ENCODE measurements around the gene DMRTC2. TPM values are rescaled to one million over a fixed set of nuclear protein-coding genes. Genes with fewer than 3 reads are reported as not detected.

DMRTC2 gene
- total RNA-seq, 1 experiment from 2014 or later, result not detected

DNA sequence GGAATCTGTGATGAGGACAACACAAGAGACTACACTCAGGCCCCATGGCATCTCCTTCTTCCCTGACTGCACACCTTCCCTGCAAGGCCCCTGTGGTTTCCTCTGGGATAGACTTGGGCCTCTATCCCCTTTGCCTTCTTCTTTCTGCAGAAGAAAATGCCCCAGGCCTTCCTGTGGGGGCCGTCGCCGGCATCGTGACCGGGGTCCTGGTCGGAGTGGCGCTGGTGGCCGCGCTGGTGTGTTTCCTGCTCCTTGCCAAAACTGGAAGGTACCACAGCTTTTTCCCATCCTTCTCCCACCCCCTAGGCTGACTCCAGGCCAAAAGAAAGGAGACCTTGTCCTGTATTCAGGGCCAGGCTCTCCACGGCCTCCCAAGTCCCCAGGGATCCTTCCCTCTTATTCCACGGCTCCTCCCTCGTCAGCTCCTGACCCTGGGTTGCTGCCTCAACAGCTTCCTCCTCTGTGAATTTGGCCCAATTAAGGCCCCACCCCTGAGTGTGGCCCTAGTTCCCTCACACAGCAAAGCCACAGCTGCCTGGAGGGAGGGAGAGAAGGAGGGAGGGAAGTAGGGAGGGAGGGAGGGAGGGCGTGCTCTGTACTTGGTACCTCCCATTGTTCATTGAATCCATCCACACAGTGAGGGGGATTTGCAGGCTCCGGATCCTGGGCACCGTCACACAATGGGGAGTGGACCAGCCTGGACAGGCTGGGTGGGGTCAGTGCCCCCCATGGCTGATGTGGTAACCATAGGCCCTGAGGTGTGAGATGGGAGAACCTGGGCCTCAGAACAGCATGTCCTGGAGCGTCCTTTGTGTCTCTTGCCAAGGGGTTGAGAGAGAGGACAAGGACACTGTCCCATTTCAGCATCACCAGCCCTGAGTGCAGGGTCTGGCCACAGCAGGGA lies 35.9 kb upstream of the DMRTC2 start:
- H3K79me2 ChIP-seq (ENCODE audit: insufficient read depth, low read length), result no peaks in the 10 kb centered on the region
- H3K4me3 ChIP-seq (replicated peaks in 1 of 2; ENCODE audit: low read depth in 1 of 2, low read length in 2 of 2), result no peak overlapping the region
- intact Hi-C loops (cut with micrococcal nuclease), result no loop called here
- peaks cover 5% of the 10 kb centered on the region for H3K27me3 ChIP-seq (ENCODE audit: insufficient read depth, low read length)
- no TSS peak for BruUV-seq (replicated peaks)
- ATAC-seq (no peak), DNase-seq (ENCODE audit: low read depth, low spot score) (no peak)
- ChIA-PET CTCF (no interaction called here), POLR2A (no interaction called here), RAD21 (ENCODE audit: low non-redundant PET in 1 of 2, low total read pairs in 2 of 2, uncharacterized antibody in 2 of 2, unreplicated experiment in 2 of 2) (no interaction called here)
- TF ChIP-seq, protein P1, sequence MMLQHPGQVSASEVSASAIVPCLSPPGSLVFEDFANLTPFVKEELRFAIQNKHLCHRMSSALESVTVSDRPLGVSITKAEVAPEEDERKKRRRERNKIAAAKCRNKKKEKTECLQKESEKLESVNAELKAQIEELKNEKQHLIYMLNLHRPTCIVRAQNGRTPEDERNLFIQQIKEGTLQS (IDR thresholded peaks at IDR 0.05), result no peak
- TF ChIP-seq, protein P2, sequence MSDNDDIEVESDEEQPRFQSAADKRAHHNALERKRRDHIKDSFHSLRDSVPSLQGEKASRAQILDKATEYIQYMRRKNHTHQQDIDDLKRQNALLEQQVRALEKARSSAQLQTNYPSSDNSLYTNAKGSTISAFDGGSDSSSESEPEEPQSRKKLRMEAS (IDR thresholded peaks at IDR 0.05), result no peak
- TF ChIP-seq EZH2phosphoT487 (IDR thresholded peaks at IDR 0.05; ENCODE audit: borderline replicate concordance), result no peak
- no peak for TF ChIP-seq TCF7L2 (IDR thresholded peaks at IDR 0.05; ENCODE audit: borderline replicate concordance, extremely low read depth, insufficient read depth, insufficient read length)
- no peak for TF ChIP-seq EZH2 (IDR thresholded peaks at IDR 0.05)
- TF ChIP-seq ZFX (IDR thresholded peaks at IDR 0.05), result no peak
- no peak for TF ChIP-seq EGR1 (IDR thresholded peaks at IDR 0.05; ENCODE audit: low read depth)
- no peak for TF ChIP-seq POLR2AphosphoS5 (IDR thresholded peaks at IDR 0.05; ENCODE audit: low read depth, low read length)
- TF ChIP-seq RAD21 (IDR thresholded peaks at IDR 0.05; ENCODE audit: low read depth), result no peak
- TF ChIP-seq, protein P3, sequence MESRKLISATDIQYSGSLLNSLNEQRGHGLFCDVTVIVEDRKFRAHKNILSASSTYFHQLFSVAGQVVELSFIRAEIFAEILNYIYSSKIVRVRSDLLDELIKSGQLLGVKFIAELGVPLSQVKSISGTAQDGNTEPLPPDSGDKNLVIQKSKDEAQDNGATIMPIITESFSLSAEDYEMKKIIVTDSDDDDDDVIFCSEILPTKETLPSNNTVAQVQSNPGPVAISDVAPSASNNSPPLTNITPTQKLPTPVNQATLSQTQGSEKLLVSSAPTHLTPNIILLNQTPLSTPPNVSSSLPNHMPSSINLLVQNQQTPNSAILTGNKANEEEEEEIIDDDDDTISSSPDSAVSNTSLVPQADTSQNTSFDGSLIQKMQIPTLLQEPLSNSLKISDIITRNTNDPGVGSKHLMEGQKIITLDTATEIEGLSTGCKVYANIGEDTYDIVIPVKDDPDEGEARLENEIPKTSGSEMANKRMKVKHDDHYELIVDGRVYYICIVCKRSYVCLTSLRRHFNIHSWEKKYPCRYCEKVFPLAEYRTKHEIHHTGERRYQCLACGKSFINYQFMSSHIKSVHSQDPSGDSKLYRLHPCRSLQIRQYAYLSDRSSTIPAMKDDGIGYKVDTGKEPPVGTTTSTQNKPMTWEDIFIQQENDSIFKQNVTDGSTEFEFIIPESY (IDR thresholded peaks at IDR 0.05; ENCODE audit: extremely low read depth, insufficient replicate concordance, low read length), result no peak
- TF ChIP-seq ELF1 (IDR thresholded peaks at IDR 0.05; ENCODE audit: borderline replicate concordance, low read depth), result no peak
- no peak for TF ChIP-seq CEBPB (IDR thresholded peaks at IDR 0.05; ENCODE audit: low read depth)
- TF ChIP-seq FOSL1 (IDR thresholded peaks at IDR 0.05; ENCODE audit: low read depth), result no peak
- TF ChIP-seq SP1 (IDR thresholded peaks at IDR 0.05; ENCODE audit: low read depth), result no peak
- TF ChIP-seq CBX3 (IDR thresholded peaks at IDR 0.05; ENCODE audit: low read depth), result no peak
- TF ChIP-seq POLR2A (IDR thresholded peaks at IDR 0.05; ENCODE audit: borderline replicate concordance, extremely low read depth, insufficient read depth, insufficient read length), result no peak
- TF ChIP-seq JUND (IDR thresholded peaks at IDR 0.05), result no peak
- TF ChIP-seq YY1 (IDR thresholded peaks at IDR 0.05; ENCODE audit: extremely low read depth, insufficient replicate concordance, low read depth, low read length), result no peak
- TF ChIP-seq SIN3A (IDR thresholded peaks at IDR 0.05; ENCODE audit: low read depth), result no peak
- no peak for TF ChIP-seq ZNF274 (IDR thresholded peaks at IDR 0.05; ENCODE audit: low read depth, low read length)
- H3K4me2 ChIP-seq (ENCODE audit: low read length), result no peak overlapping the region
- H4K20me1 ChIP-seq (ENCODE audit: insufficient read depth), result no peaks in the 10 kb centered on the region
- H3K9me2 ChIP-seq (ENCODE audit: insufficient read depth), result no peaks in the 10 kb centered on the region
- no peaks in the 10 kb centered on the region for H3K4me1 ChIP-seq (ENCODE audit: control insufficient read depth in 1 of 2, insufficient read depth in 2 of 2, low read length in 2 of 2)
- H3K27ac ChIP-seq (ENCODE audit: low read depth, low read length), result no peak overlapping the region
- H3K36me3 ChIP-seq (ENCODE audit: control insufficient read depth in 1 of 2, insufficient read depth in 2 of 2, low read length in 2 of 2), result no peaks in the 10 kb centered on the region
- no peak overlapping the region for H3K9ac ChIP-seq (ENCODE audit: low read length)
- H3K9me3 ChIP-seq (ENCODE audit: control insufficient read depth in 1 of 2, insufficient read depth in 1 of 2, low read depth in 1 of 2, low read length in 2 of 2), result no peaks in the 10 kb centered on the region
- no peak overlapping the region for H2AFZ ChIP-seq (ENCODE audit: low read depth, low read length, poor library complexity, severe bottlenecking)

Data from HCT116 (cell line).